Right atrium auricular region (tissue), 2 donors: Measurements from ENCODE around the gene MRPS11. TPM values are rescaled to one million over a fixed set of nuclear protein-coding genes. Genes with fewer than 3 reads are reported as not detected.
"Not testable (repeated sequence)": the region's sequence is repeated elsewhere in the genome, so short reads cannot be mapped to it uniquely, and the experiment has no call there.

Source experiments
- DNase-seq: peaks from one replicate; pipeline ENCODE4 v3.0.0-alpha.2; 2019; ENCODE audit warnings: low spot score
- H3K27ac ChIP-seq, 2 donors: fragments of 200-600 bp; sonication (generic); 1 replicate in 1 of 2; 2 replicates in 1 of 2; pipeline ENCODE4 v1.5.1; 2016 to 2019
- H3K27me3 ChIP-seq, 2 donors: fragments of 200-600 bp; sonication (generic); one replicate each; pipeline versions ENCODE4 v1.5.1 to v1.6.0; 2017 to 2019
- H3K36me3 ChIP-seq: fragments of 200-600 bp; sonication (generic); one replicate; pipeline ENCODE4 v1.5.1; 2016
- H3K4me1 ChIP-seq, 2 donors: fragments of 200-600 bp; sonication (generic); one replicate each; pipeline versions ENCODE4 v1.5.1 to v1.6.0; 2017 to 2019
- H3K4me3 ChIP-seq, 2 donors: fragments of 200-600 bp; sonication (generic); 1 replicate in 1 of 2; 2 replicates in 1 of 2; pipeline ENCODE4 v1.5.1; 2017 to 2019; ENCODE audit warnings: mild to moderate bottlenecking in 1 of 2, moderate library complexity in 1 of 2
- H3K9me3 ChIP-seq, 2 donors: fragments of 200-600 bp; sonication (generic); one replicate each; pipeline ENCODE4 v1.5.1; 2019
- total RNA-seq, 2 donors: library from RNA; depleted of rRNA; stranded (reverse); fragments of >200 nt; gene quantifications; one replicate each; pipeline ENCODE4 v1.1.0, GENCODE V29; 2016
- TF ChIP-seq, protein P1 (sequence below), 2 donors: fragments of 200-600 bp; sonication (generic); IDR thresholded peaks; one replicate each; pipeline ENCODE4 v1.5.1; 2019; ENCODE audit warnings: antibody characterized with exemption in 2 of 2

Gene MRPS11
- total RNA-seq, 2 donors from 2014 or later, result 29.3 to 47.5 TPM

DNA sequence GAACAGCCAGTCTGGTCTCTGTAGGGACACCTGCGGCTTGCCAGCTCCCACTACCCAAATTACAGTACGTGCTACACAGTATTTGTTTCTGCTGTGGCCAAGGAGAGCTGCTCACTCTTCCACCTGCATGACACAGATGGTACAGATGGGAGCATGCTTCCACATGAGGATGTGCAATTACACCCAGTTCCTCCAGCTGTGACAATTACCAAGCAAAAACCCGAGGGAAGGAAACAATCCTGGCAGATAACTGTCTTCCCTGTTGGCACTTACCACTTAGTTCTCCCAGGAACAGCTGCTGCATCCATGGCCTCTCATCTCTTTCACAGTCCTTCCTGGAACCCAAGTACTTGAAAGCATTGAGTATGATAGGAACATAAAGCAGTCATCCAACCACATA lies 44.6 kb downstream of the MRPS11 start:
- H3K4me3 ChIP-seq, result no peak overlapping the region
- H3K27me3 ChIP-seq, result no peaks in the 10 kb centered on the region
- no peaks in the 10 kb centered on the region for H3K4me1 ChIP-seq
- H3K27ac ChIP-seq, result no peak overlapping the region
- TF ChIP-seq, protein P1, sequence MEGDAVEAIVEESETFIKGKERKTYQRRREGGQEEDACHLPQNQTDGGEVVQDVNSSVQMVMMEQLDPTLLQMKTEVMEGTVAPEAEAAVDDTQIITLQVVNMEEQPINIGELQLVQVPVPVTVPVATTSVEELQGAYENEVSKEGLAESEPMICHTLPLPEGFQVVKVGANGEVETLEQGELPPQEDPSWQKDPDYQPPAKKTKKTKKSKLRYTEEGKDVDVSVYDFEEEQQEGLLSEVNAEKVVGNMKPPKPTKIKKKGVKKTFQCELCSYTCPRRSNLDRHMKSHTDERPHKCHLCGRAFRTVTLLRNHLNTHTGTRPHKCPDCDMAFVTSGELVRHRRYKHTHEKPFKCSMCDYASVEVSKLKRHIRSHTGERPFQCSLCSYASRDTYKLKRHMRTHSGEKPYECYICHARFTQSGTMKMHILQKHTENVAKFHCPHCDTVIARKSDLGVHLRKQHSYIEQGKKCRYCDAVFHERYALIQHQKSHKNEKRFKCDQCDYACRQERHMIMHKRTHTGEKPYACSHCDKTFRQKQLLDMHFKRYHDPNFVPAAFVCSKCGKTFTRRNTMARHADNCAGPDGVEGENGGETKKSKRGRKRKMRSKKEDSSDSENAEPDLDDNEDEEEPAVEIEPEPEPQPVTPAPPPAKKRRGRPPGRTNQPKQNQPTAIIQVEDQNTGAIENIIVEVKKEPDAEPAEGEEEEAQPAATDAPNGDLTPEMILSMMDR (IDR thresholded peaks at IDR 0.05), result no peak
- DNase-seq, result no peak
- peaks cover 29% of the 10 kb centered on the region for H3K36me3 ChIP-seq
- H3K9me3 ChIP-seq, result no peaks in the 10 kb centered on the region

GRCh38 chr15:88512601-88513000 lies 45.1 kb downstream of the MRPS11 start:
- TF ChIP-seq, protein P1 (IDR thresholded peaks at IDR 0.05), result no peak
- DNase-seq, result no peak
- Histone ChIP-seq H3K36me3 (peaks cover 29% of the 10 kb centered on the region), H3K4me3 (no peak overlapping the region), H3K9me3 (no peaks in the 10 kb centered on the region), H3K27me3 (no peaks in the 10 kb centered on the region), H3K27ac (no peak overlapping the region), H3K4me1 (no peaks in the 10 kb centered on the region)

DNA sequence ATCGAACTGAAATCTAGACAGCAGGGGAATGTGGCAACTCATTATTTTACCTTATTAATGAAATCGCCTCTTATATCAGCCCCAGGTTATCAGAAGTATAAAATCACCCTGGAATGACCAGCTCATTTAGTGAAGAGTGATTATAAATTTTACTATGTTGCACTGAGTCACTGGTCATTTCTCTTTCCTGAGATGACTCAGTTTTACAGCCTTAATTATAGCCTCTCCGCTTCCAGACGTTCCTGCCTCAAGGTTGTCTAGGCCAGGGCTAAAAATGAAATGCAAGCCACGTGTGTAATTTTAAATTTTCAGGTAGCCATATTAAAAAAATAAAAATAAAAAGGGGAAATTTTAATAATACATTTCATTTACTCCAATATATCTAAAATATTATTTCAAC lies 45.7 kb downstream of the MRPS11 start:
- H3K4me3 ChIP-seq, result no peak overlapping the region
- H3K4me1 ChIP-seq, result no peaks in the 10 kb centered on the region
- DNase-seq, result no peak
- H3K27me3 ChIP-seq, result no peaks in the 10 kb centered on the region
- TF ChIP-seq, protein P1 (IDR thresholded peaks at IDR 0.05), result no peak
- H3K27ac ChIP-seq, result no peak overlapping the region
- no peaks in the 10 kb centered on the region for H3K9me3 ChIP-seq
- H3K36me3 ChIP-seq, result peaks cover 29% of the 10 kb centered on the region

- Histone ChIP-seq H3K9me3 (no peaks in the 10 kb centered on the region), H3K27me3 (no peaks in the 10 kb centered on the region), H3K27ac (no peak overlapping the region), H3K4me1 (no peaks in the 10 kb centered on the region), H3K4me3 (no peak overlapping the region), H3K36me3 (no peaks in the 10 kb centered on the region)
- TF ChIP-seq, protein P1 (IDR thresholded peaks at IDR 0.05), result no peak
- DNase-seq, result no peak
Measured at GRCh38 chr15:88518903-88519302, 51.4 kb downstream of the MRPS11 start.

GRCh38 chr15:88524094-88524493 lies 56.6 kb downstream of the MRPS11 start:
- H3K27me3 ChIP-seq, DNase-seq, H3K4me1 ChIP-seq, H3K4me3 ChIP-seq, H3K27ac ChIP-seq, H3K9me3 ChIP-seq, H3K36me3 ChIP-seq: not testable (repeated sequence)

GRCh38 chr15:88525418-88525817 lies 57.9 kb downstream of the MRPS11 start:
- peaks cover 14% of the 10 kb centered on the region for H3K36me3 ChIP-seq
- no peaks in the 10 kb centered on the region for H3K9me3 ChIP-seq

More at GRCh38 chr15:88525418-88525817, 57.9 kb downstream of the MRPS11 start:
- Histone ChIP-seq H3K27ac (peak overlapping the region in 1 of 2 donors; percentile 49), H3K4me1 (peaks cover 0 to 9% of the 10 kb centered on the region in 2 donors), H3K4me3 (no peak overlapping the region), H3K27me3 (no peaks in the 10 kb centered on the region)
- no peak for DNase-seq
- TF ChIP-seq, protein P1 (IDR thresholded peaks at IDR 0.05), result no peak
